Left hindlimb (tissue), 1 donor: ENCODE results near the gene SMARCA4.
"Not testable (repeated sequence)": the region's sequence is repeated elsewhere in the genome, so short reads cannot be mapped to it uniquely, and the experiment has no call there.

Experiments
- DNase-seq: peaks from one replicate; pipeline ENCODE4 v3.0.0-alpha.2; 2018

The SMARCA4 gene

DNA sequence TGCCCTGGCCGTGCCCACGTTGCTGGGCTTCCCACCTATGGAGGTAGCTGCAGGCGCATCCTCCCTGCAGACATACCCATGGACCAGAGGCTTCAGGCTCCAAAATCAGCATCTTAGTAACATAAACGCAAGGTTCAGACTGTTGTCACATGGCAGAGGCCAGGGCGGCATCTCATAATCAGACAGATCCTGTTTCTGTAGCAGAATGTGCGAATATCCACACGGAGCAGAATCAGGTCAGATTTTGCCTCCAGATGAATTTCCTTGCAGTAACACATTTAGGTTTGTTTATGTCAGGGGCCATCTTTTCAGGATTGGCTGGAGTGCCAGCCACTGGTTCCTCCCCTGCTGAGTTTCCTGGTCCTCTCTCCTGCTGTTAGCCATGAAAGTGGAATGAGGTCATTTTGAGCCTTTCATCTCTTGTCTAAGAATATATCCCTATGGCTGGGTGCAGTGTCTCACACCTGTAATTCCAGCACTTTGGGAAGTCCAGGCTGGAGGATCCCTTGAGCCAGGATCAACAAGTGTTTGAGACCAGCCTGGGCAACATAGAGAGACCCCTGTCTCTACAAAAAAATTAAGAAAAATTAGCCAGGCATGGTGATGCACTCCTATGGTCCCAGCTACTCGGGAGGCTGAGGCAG is 20.5 kb downstream of the SMARCA4 start:
- DNase-seq: no peak

DNA sequence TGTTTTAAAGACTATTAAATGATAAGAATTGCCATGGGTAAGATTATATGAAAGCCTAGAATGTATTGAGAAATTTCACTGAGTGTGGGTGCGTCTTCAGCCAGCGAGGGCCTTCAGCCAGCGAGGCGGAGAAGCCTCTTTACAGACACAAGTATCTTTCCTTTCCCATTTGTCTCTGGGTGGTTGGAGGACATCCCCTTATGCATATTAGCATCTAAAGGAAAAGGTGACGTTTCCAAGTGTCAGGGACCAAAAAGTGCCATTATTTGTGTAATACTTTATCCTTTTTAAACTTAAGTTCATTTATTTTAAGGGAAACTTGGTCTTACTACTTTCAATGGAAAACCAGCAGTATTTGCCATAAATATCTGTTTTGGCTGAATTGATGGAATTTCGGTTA is 22.2 kb downstream of the SMARCA4 start:
- DNase-seq: no peak

DNA sequence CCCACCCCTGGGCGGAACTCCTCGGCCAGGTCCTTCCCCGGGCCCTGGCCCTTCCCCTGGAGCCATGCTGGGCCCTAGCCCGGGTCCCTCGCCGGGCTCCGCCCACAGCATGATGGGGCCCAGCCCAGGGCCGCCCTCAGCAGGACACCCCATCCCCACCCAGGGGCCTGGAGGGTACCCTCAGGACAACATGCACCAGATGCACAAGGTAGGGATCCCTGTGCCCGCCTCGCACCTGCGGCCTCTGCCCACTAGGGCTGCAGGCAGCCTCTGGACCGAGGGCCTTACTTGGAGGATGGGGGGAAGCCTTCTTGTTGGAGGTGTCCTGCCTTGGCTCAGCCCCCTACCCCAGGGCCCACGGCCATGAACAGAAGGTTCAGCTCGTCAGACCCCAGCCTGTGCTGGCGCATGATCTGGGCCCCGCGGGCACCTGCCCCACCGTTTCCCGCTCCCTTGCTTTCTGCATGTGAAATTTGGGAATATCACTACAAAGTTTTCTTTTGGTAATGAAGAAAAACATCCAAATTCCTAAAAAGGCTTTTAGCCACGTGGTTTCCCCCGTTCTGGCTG is 23.4 kb downstream of the SMARCA4 start:
- no peak for DNase-seq

- DNase-seq: no peak
These were observed 24.7 kb downstream of the SMARCA4 start for GRCh38 chr19:10985502-10985901.

- DNase-seq: no peak
These were observed 25.7 kb downstream of the SMARCA4 start for GRCh38 chr19:10986301-10987127.

DNA sequence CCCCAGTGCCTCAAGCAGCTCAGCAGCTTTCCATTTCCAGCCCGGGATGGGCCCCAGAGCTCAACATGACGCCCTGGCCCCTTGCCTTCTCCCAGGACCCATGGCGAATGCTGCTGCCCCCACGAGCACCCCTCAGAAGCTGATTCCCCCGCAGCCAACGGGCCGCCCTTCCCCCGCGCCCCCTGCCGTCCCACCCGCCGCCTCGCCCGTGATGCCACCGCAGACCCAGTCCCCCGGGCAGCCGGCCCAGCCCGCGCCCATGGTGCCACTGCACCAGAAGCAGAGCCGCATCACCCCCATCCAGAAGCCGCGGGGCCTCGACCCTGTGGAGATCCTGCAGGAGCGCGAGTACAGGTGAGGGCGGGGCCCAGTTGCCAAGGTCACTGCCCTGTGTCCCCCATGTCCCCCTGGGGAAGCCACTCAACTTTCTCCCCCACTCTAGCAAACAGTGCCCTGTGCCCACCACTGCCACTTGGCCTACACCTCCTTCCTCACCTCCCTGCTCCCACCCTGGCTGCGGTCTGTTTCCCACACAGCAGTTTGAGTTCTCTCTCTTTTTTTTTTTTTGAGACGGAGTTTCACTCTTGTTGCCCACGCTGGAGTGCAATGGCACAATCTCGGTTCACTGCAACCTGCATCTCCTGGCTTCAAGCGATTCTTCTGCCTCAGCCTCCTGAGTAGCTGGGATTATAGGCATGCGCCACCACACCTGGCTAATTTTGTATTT is 26.9 kb downstream of the SMARCA4 start:
- DNase-seq: no peak

DNA sequence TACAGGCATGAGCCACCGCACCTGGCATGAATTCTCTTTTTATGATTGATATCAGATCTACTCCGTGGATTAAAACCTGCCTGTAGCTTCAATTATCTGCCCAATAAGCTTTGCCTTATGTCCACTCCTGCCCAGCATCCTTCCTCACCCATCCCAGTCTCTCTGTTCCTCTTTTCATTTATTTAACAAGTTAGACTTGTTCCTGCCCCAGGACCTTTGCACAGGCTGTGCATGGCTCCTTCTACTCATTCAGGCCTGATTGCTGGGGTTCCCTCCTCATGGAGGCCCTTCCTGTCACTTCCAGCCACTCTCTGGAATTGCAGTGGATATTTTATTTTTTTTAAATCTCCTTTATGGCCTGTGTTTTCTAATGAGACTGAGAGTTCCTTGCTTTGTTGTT is 27.6 kb downstream of the SMARCA4 start:
- DNase-seq: no peak

GRCh38 chr19:10988921-10989320 is 28.1 kb downstream of the SMARCA4 start:
- DNase-seq: no peak

DNA sequence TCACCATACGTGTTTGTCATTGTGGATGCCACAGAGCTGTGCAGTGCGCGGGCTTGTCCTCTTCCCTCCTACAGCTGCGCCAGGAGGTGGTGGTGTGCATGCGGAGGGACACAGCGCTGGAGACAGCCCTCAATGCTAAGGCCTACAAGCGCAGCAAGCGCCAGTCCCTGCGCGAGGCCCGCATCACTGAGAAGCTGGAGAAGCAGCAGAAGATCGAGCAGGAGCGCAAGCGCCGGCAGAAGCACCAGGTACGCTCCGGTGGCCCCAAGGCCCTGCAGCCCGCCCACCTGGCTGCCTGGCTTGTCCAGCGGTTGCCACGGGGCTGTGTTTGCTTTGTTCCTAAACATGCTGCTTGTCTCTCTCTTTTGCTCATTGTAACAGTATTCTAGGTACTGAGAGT is 30.2 kb downstream of the SMARCA4 start:
- DNase-seq: no peak

DNA sequence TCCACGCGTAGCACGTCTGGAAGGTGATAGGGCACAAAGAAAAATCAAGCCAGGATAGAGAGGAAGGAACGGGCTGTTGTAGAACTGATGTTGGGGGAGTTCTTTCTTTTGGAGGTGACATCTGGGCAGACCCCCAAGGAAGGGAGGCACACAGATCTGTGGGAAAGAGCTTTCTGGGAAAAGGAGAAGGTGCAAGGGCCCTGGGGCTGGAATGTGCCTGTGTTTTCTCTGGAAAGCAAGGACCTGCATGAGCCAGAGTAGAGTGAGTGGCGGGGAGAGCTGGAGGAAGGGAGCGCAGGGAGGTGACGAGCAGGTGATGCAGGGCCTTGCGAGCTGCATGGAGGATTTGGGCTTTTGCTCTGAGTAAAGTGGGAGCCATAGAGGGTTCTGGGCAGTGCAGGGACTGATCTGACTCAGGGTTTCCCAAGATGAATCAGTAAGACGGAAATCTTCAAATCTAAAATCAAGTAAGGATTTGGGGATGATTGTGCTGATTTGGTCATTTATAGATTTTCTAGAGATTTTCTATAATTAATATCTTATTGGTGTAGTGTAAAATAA is 30.8 kb downstream of the SMARCA4 start:
- DNase-seq: no peak

DNA sequence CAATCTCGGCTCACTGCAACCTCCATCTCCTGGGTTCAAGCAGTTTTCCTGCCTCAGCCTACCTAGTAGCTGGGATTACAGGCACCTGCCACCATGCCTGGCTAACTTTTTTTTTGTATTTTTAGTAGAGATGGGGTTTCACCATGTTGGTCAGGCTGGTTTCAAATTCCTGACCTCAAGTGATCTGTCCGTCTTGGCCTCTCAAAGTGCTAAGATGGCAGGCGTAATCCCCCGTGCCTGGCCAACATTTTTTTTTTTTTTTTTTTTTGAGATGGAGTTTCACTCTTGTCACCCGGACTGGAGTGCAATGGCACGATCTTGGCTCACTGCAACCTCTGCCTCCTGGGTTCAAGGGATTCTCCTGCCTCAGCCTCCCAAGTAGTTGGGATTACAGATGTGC is 31.3 kb downstream of the SMARCA4 start:
- DNase-seq: not testable (repeated sequence)

- no peak for DNase-seq
These were observed 35.2 kb downstream of the SMARCA4 start for GRCh38 chr19:10995926-10996600.

- DNase-seq: peak; percentile 67
These were observed 37.3 kb downstream of the SMARCA4 start for GRCh38 chr19:10998045-10998533.

- no peak for DNase-seq
These were observed 37.8 kb downstream of the SMARCA4 start for GRCh38 chr19:10998666-10999065.

DNA sequence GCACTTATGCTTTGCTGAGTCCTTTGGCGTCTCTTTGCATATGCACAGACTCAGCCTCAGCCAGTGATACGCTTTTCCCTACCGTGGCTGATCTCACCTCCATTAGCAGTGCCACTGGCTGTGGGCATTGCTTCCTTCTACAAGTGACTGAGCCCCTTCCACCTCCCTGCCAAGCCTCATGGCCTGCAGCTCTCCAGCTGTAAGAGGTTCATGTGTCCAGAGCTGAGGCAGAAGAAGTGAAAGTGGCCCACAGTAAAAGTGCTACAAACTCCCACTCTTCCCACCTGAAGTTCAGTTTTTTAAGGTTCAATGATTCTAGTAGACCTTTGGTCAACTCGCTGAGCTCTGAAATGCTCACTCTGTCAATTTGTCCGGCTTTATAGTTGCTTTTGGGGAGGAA is 44.7 kb downstream of the SMARCA4 start:
- no peak for DNase-seq

- DNase-seq: no peak
These were observed 46.6 kb downstream of the SMARCA4 start for GRCh38 chr19:11007385-11007784.

GRCh38 chr19:11007962-11008532 is 47.2 kb downstream of the SMARCA4 start:
- DNase-seq: no peak

DNA sequence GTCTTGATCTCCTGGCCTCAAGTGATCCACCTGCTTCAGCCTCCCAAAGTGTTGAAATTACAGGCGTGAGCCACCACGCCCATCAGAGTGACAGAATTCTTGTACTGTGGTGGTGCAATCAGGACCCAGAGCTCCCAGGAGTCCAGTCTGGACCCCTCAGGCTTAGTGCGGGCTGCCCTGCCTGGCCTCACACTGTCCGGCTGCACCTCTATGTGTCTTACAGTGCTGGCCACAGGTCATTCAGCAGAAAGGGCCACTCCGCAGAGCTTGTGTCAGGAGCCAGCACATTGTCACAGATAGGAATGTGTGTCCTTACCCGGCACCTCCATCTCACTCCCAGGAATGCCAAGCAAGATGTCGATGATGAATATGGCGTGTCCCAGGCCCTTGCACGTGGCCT is 49.2 kb downstream of the SMARCA4 start:
- no peak for DNase-seq

DNA sequence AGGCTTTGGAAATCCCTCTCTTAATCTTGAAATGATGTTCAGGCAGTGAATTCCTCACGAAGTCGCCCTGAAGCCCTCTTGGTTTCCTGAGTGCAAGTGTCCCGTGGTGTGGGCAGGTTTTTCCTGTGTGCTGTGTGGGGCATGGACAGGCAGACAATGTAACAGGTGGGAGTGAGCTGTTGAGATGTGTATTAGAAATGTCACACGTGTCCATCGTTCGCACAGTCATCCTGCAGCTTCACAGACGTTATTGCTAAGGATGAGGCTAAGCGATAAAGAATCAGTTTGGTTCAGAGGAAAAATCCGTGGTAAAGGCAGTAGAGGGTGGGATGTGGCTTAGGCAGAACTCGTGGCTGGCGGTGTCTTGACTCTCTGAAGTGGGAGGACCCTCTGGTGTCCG is 51.7 kb downstream of the SMARCA4 start:
- no peak for DNase-seq

DNA sequence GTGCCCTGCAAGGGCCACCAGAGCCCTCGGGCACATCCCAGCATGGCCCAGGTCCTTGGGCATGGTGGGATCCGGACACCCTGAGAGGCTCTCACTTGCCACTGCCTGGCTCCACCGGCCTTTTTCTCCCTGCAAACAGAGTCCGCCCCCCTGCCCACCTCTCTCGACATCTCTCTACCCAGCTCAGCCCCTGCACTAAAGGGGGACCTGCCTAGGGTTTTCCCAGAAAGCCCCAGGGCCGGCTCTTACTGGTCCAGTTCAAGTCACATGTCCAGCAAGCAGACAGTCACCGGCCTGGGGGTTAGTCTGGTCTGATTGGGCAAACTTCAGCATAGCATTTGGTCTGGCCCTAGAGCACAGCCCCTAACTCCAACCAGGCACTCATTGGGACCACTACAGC is 52.9 kb downstream of the SMARCA4 start:
- no peak for DNase-seq

GRCh38 chr19:11014403-11014911 is 53.6 kb downstream of the SMARCA4 start:
- no peak for DNase-seq

GRCh38 chr19:11016631-11017030 is 55.8 kb downstream of the SMARCA4 start:
- DNase-seq: no peak
